ENCODE measurements around the gene SLC35F3. TPM values are rescaled to one million over a fixed set of nuclear protein-coding genes. Genes with fewer than 3 reads are reported as not detected.

Gene SLC35F3
- polyA plus RNA-seq, 1 donor (not counting 4 experiments of a cell fraction or from before 2014, with no cell fraction given) = 13.8 TPM

- Histone ChIP-seq H3K79me2 (ENCODE audit: control insufficient read depth, insufficient read depth, low read length) (no peaks in the 10 kb centered on the region), H3K36me3 (ENCODE audit: control insufficient read depth in 2 of 2, extremely low read depth in 1 of 2, insufficient read depth in 2 of 2, low read length in 2 of 2) (no peaks in the 10 kb centered on the region), H4K20me1 (ENCODE audit: control insufficient read depth, extremely low read depth, insufficient read depth, low read length) (no peaks in the 10 kb centered on the region), H3K4me3 (ENCODE audit: control insufficient read depth in 2 of 3, extremely low read depth in 1 of 3, insufficient read depth in 2 of 3, low read depth in 1 of 3, low read length in 3 of 3) (no peak overlapping the region), H3K4me1 (ENCODE audit: control insufficient read depth, extremely low read depth, insufficient read depth, low read length) (no peaks in the 10 kb centered on the region), H3K27me3 (ENCODE audit: control insufficient read depth, extremely low read depth, insufficient read depth, low read length) (no peaks in the 10 kb centered on the region), H2AFZ (ENCODE audit: control insufficient read depth, low read length) (no peak overlapping the region), H3K4me2 (ENCODE audit: control insufficient read depth, extremely low read depth, insufficient read depth, low read depth, low read length) (no peak overlapping the region), H3K9ac (ENCODE audit: control insufficient read depth, extremely low read depth, insufficient read depth, low read length) (no peak overlapping the region), H3K9me1 (ENCODE audit: control insufficient read depth, extremely low read depth, insufficient read depth, low read length) (no peaks in the 10 kb centered on the region), H3K27ac (ENCODE audit: control insufficient read depth, insufficient read depth, low read length) (no peak overlapping the region), H3K9me3 (ENCODE audit: control insufficient read depth, low read depth, low read length) (no peaks in the 10 kb centered on the region)
- no peak for DNase-seq (ENCODE audit: low read depth, low spot score)
- no peak for FAIRE-seq
- dilution Hi-C loops (cut with MboI; ENCODE audit: extremely low pct_ligation_motif_present, low sequenced_read_pairs) = no loop called here
- no peak for TF ChIP-seq EZH2 (IDR thresholded peaks at IDR 0.05; ENCODE audit: low read length)
Measured at GRCh38 chr1:234091065-234091401, 186.6 kb downstream of the SLC35F3 start.

DNA sequence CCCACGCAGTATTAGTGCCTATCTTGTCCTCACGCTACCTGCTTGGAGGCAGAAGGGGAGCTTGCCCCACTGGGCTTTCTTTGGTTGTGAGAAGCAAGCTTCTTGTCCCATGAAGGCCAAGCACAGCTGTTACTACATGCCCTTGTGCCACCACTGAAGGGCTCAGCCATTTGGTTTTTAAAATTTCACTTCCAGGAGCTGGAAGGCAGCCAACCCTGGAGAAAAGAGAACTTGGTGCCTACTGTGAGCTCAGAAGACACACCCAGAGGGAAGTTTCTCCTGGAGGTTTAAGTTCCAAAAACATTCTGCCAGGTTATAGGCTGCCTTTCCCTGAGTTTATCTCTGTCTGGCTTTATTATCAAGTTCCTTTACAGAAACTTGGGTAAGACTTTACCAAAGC, 187.4 kb downstream of the SLC35F3 start:
- Histone ChIP-seq H3K9me3 (ENCODE audit: control insufficient read depth, low read depth, low read length) (no peaks in the 10 kb centered on the region), H3K4me1 (ENCODE audit: control insufficient read depth, extremely low read depth, insufficient read depth, low read length) (no peaks in the 10 kb centered on the region), H3K27ac (ENCODE audit: control insufficient read depth, insufficient read depth, low read length) (no peak overlapping the region), H3K27me3 (ENCODE audit: control insufficient read depth, extremely low read depth, insufficient read depth, low read length) (no peaks in the 10 kb centered on the region), H3K4me3 (ENCODE audit: control insufficient read depth in 2 of 3, extremely low read depth in 1 of 3, insufficient read depth in 2 of 3, low read depth in 1 of 3, low read length in 3 of 3) (no peak overlapping the region), H3K36me3 (ENCODE audit: control insufficient read depth in 2 of 2, extremely low read depth in 1 of 2, insufficient read depth in 2 of 2, low read length in 2 of 2) (no peaks in the 10 kb centered on the region), H4K20me1 (ENCODE audit: control insufficient read depth, extremely low read depth, insufficient read depth, low read length) (no peaks in the 10 kb centered on the region), H3K9me1 (ENCODE audit: control insufficient read depth, extremely low read depth, insufficient read depth, low read length) (no peaks in the 10 kb centered on the region), H3K9ac (ENCODE audit: control insufficient read depth, extremely low read depth, insufficient read depth, low read length) (no peak overlapping the region), H2AFZ (ENCODE audit: control insufficient read depth, low read length) (no peak overlapping the region), H3K4me2 (ENCODE audit: control insufficient read depth, extremely low read depth, insufficient read depth, low read depth, low read length) (no peak overlapping the region), H3K79me2 (ENCODE audit: control insufficient read depth, insufficient read depth, low read length) (no peaks in the 10 kb centered on the region)
- dilution Hi-C loops (cut with MboI; ENCODE audit: extremely low pct_ligation_motif_present, low sequenced_read_pairs) = no loop called here
- no peak for DNase-seq (ENCODE audit: low read depth, low spot score)
- no peak for TF ChIP-seq EZH2 (IDR thresholded peaks at IDR 0.05; ENCODE audit: low read length)
- TF ChIP-seq, protein P1, sequence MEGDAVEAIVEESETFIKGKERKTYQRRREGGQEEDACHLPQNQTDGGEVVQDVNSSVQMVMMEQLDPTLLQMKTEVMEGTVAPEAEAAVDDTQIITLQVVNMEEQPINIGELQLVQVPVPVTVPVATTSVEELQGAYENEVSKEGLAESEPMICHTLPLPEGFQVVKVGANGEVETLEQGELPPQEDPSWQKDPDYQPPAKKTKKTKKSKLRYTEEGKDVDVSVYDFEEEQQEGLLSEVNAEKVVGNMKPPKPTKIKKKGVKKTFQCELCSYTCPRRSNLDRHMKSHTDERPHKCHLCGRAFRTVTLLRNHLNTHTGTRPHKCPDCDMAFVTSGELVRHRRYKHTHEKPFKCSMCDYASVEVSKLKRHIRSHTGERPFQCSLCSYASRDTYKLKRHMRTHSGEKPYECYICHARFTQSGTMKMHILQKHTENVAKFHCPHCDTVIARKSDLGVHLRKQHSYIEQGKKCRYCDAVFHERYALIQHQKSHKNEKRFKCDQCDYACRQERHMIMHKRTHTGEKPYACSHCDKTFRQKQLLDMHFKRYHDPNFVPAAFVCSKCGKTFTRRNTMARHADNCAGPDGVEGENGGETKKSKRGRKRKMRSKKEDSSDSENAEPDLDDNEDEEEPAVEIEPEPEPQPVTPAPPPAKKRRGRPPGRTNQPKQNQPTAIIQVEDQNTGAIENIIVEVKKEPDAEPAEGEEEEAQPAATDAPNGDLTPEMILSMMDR (optimal IDR thresholded peaks at IDR 0.05 in 1 of 3, IDR thresholded peaks at IDR 0.05 in 1 of 3, conservative IDR thresholded peaks at IDR 0.05 in 1 of 3; ENCODE audit: extremely low read depth in 1 of 3, insufficient read depth in 2 of 3, low read length in 3 of 3) = no peak
- FAIRE-seq = no peak

- H3K79me2 ChIP-seq (ENCODE audit: control insufficient read depth, insufficient read depth, low read length) = peaks cover 5% of the 10 kb centered on the region
- dilution Hi-C loops (cut with MboI; ENCODE audit: extremely low pct_ligation_motif_present, low sequenced_read_pairs) = no loop called here
- H3K36me3 ChIP-seq (ENCODE audit: control insufficient read depth in 2 of 2, extremely low read depth in 1 of 2, insufficient read depth in 2 of 2, low read length in 2 of 2) = no peaks in the 10 kb centered on the region
- no peak overlapping the region for H2AFZ ChIP-seq (ENCODE audit: control insufficient read depth, low read length)
- no peaks in the 10 kb centered on the region for H3K4me1 ChIP-seq (ENCODE audit: control insufficient read depth, extremely low read depth, insufficient read depth, low read length)
- no peaks in the 10 kb centered on the region for H3K9me1 ChIP-seq (ENCODE audit: control insufficient read depth, extremely low read depth, insufficient read depth, low read length)
- no peak overlapping the region for H3K4me3 ChIP-seq (ENCODE audit: control insufficient read depth in 2 of 3, extremely low read depth in 1 of 3, insufficient read depth in 2 of 3, low read depth in 1 of 3, low read length in 3 of 3)
- no peak for FAIRE-seq
- no peak overlapping the region for H3K4me2 ChIP-seq (ENCODE audit: control insufficient read depth, extremely low read depth, insufficient read depth, low read depth, low read length)
- H3K9ac ChIP-seq (ENCODE audit: control insufficient read depth, extremely low read depth, insufficient read depth, low read length) = no peak overlapping the region
- TF ChIP-seq EZH2 (IDR thresholded peaks at IDR 0.05; ENCODE audit: low read length) = no peak
- TF ChIP-seq, protein P1 (optimal IDR thresholded peaks at IDR 0.05 in 1 of 3, IDR thresholded peaks at IDR 0.05 in 1 of 3, conservative IDR thresholded peaks at IDR 0.05 in 1 of 3; ENCODE audit: extremely low read depth in 1 of 3, insufficient read depth in 2 of 3, low read length in 3 of 3) = no peak
- no peaks in the 10 kb centered on the region for H3K9me3 ChIP-seq (ENCODE audit: control insufficient read depth, low read depth, low read length)
- no peak for DNase-seq (ENCODE audit: low read depth, low spot score)
- H4K20me1 ChIP-seq (ENCODE audit: control insufficient read depth, extremely low read depth, insufficient read depth, low read length) = no peaks in the 10 kb centered on the region
- H3K27ac ChIP-seq (ENCODE audit: control insufficient read depth, insufficient read depth, low read length) = no peak overlapping the region
- H3K27me3 ChIP-seq (ENCODE audit: control insufficient read depth, extremely low read depth, insufficient read depth, low read length) = no peaks in the 10 kb centered on the region
Measured at GRCh38 chr1:234093107-234093506, 188.6 kb downstream of the SLC35F3 start.
